ENCODE results near the gene DDX1. TPM values are rescaled to one million over a fixed set of nuclear protein-coding genes. Genes with fewer than 3 reads are reported as not detected.

The DDX1 gene
- total RNA-seq (2022; extraction: Qiagen RNA extraction), result 125 to 155 TPM (median 127 TPM) in 5 replicates

DNA sequence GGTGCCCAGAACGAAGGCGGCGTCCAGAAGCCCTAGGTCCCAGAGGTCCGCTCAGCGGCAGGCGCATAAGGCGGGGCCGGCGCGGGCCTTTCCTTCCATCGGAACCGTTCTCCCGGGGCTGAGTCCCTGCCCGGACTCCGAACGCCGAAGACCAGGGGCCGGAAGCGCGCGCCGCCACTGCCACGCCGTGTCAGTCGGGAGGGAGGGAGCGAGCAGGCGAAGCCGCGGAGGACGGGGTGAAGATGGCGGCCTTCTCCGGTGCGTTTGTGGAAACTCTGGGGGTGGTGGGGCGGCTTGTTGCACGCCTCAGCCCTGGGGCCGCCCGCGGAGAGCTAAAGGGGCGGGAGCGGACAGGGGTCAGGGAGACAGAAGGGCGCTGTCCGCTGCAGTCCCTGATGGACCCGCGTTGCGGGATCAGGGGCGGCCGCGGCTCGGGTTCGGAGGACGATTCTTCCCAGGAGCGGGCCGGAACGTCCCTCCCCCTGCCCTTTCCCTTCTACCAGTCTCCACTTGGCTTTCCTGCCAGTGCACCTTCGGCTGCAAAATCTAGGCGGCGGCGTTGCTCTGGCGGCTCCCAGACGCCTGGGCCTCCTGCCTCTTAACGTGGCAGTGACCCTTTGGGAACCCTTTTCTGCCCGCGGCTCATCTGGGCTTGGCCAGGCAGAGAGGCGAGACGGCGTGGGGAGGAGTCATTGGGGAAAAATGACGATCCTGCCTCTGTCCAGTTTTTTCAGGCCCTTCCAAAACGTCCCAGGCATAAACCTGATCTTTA is at the start of gene DDX1:
Gene DDX1, plus strand, starts transcription at position 177 of the 772 bp plus-strand sequence. Its CDS starts 66 bp downstream, at position 243.

DNA sequence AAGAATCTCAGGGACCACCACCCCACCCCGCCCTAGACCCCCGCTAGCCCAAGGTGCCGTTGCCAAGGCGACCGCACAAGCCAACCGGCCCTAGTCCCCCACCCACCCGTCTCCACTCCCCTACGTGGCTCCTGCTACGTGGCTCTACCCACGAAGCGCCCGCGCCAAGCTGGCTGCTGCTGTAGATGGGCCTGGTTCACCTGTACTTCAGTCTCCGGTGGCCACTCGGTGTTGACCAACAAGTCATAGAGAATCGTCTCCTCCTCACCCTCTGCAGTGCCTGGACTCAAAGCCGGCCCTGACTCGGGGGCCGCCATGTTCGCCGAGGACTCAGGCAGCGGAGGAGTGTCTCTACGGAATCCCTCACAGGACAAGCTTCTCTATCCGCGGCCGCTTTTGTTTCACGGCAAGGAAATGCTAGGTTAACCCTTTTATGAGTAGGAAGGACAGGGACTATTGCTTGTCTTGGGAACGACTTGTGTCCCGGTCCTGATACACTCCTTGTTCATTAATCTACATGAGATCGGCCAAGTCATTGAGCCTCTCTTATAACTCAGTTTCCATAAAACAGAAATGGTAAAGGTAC is 30.6 kb upstream of the DDX1 start, which contains the start of gene NBAS:
Gene NBAS, minus strand, starts transcription at position 347 of the 586 bp plus-strand sequence. Its CDS starts 30 bp downstream, at position 317.

Other genes with a start within 250 kb of the DDX1 start
- 14.4 to 17.4 TPM (median 16.9 TPM) in 5 replicates for gene NBAS, start 30.5 kb upstream of the DDX1 start, total RNA-seq (2022; extraction: Qiagen RNA extraction)

All from A549 treated with dexamethasone at 1 μM for 4 hours (cell line).